Measurements from ENCODE around the gene CPAMD8. TPM values are rescaled to one million over a fixed set of nuclear protein-coding genes. Genes with fewer than 3 reads are reported as not detected.

CPAMD8 gene
- total and polyA plus RNA-seq, 9 of the 15 experiments (the other 6 are each of a cell fraction or from before 2014, with no cell fraction given), result 0.20 to 2.1 (median 1.3) TPM

DNA sequence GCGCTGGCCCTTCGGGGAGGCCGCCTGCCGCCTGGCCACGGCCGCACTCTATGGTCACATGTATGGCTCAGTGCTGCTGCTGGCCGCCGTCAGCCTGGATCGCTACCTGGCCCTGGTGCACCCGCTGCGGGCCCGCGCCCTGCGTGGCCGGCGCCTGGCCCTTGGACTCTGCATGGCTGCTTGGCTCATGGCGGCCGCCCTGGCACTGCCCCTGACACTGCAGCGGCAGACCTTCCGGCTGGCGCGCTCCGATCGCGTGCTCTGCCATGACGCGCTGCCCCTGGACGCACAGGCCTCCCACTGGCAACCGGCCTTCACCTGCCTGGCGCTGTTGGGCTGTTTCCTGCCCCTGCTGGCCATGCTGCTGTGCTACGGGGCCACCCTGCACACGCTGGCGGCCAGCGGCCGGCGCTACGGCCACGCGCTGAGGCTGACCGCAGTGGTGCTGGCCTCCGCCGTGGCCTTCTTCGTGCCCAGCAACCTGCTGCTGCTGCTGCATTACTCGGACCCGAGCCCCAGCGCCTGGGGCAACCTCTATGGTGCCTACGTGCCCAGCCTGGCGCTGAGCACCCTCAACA is 136.6 kb downstream of the CPAMD8 start (continued):
- peak; percentile 24; the same call in 1 of the 2 replicates for TF ChIP-seq REST (IDR thresholded peaks at IDR 0.05; ENCODE audit: borderline replicate concordance)
- TF ChIP-seq REST (CRISPR knock-in tag; IDR thresholded peaks at IDR 0.05; ENCODE audit: low read depth), result peak; percentile 82; the same call in 1 of the 2 replicates
- no peak for TF ChIP-seq C11orf30 (IDR thresholded peaks at IDR 0.05; ENCODE audit: low read depth)
- peak; percentile 93; the same call in 1 of the 2 replicates for TF ChIP-seq ZBTB9 (CRISPR knock-in tag; IDR thresholded peaks at IDR 0.05)
- peak; percentile 82 for TF ChIP-seq ZNF583 (CRISPR knock-in tag; IDR thresholded peaks at IDR 0.05)
- peak; percentile 72; the same call in 1 of the 2 replicates for TF ChIP-seq KLF6 (CRISPR knock-in tag; IDR thresholded peaks at IDR 0.05; ENCODE audit: borderline replicate concordance)
- TF ChIP-seq E2F5 (CRISPR knock-in tag; IDR thresholded peaks at IDR 0.05), result no peak
- peak; percentile 83; the same call in 1 of the 2 replicates for TF ChIP-seq MYC (IDR thresholded peaks at IDR 0.05; ENCODE audit: low read depth, low read length)
- peak; percentile 84; the same call in 1 of the 2 replicates for TF ChIP-seq MYC (CRISPR knock-in tag; IDR thresholded peaks at IDR 0.05; ENCODE audit: borderline replicate concordance, low read depth)
- TF ChIP-seq ZNF165 (CRISPR knock-in tag; IDR thresholded peaks at IDR 0.05; ENCODE audit: borderline replicate concordance), result no peak
- peak; percentile 40; the same call in 1 of the 2 replicates for TF ChIP-seq ZNF41 (CRISPR knock-in tag; conservative IDR thresholded peaks at IDR 0.05)
- no peak for TF ChIP-seq THRB (CRISPR knock-in tag; conservative IDR thresholded peaks at IDR 0.05)
- TF ChIP-seq PHTF2 (CRISPR knock-in tag; IDR thresholded peaks at IDR 0.05), result no peak
- no peak for TF ChIP-seq POLR2H (tag; IDR thresholded peaks at IDR 0.05; ENCODE audit: low read depth)
- TF ChIP-seq SP1 (CRISPR knock-in tag; IDR thresholded peaks at IDR 0.05), result peak; percentile 51
- no peak for TF ChIP-seq NUFIP1 (IDR thresholded peaks at IDR 0.05; ENCODE audit: partially characterized antibody)
- TF ChIP-seq ARHGAP35 (IDR thresholded peaks at IDR 0.05; ENCODE audit: partially characterized antibody), result no peak
